Measurements from ENCODE around the gene CRB1. TPM values are rescaled to one million over a fixed set of nuclear protein-coding genes. Genes with fewer than 3 reads are reported as not detected.

The CRB1 gene
- total RNA-seq, 1 donor from 2014 or later: not detected

DNA sequence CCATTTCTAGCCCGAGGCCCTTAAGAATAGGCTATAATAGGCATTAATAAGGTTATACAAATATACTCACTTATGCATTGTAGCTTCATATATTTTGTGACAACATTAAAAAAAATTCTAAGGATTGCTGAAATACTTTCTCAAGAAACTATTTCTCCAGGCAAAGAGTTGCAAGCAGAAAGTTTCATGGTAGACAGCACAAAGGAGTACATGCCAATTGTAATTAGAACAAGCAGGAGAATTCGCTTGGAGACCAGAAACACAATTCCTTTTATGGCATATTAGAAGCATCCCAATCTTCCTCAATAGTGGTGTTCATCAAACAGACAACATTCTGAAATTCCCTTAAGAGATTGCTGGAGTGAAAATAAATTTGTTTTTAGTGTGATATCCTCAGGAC, 122.8 kb downstream of the CRB1 start:
- peaks cover 3% of the 10 kb centered on the region for H3K27me3 ChIP-seq (ENCODE audit: insufficient read depth, low read length)
- H3K4me1 Mint-ChIP-seq (ENCODE audit: low read depth, unreplicated experiment): peaks cover 5% of the 10 kb centered on the region
- no peaks in the 10 kb centered on the region for H3K27me3 Mint-ChIP-seq (ENCODE audit: low read depth, unreplicated experiment)
- no peak overlapping the region for H3K27ac Mint-ChIP-seq (ENCODE audit: unreplicated experiment)
- no peak overlapping the region for H3K27ac ChIP-seq (ENCODE audit: low read depth, low read length)
- H2AFZ ChIP-seq (ENCODE audit: low read depth, low read length): no peak overlapping the region
- H3K9me3 Mint-ChIP-seq (ENCODE audit: unreplicated experiment): no peaks in the 10 kb centered on the region
- no peaks in the 10 kb centered on the region for H3K9me3 ChIP-seq (ENCODE audit: insufficient read depth, low read depth, low read length)
- FAIRE-seq (no peak), DNase-seq (ENCODE audit: low read depth) (peak; percentile 21)
- TF ChIP-seq, protein P1, sequence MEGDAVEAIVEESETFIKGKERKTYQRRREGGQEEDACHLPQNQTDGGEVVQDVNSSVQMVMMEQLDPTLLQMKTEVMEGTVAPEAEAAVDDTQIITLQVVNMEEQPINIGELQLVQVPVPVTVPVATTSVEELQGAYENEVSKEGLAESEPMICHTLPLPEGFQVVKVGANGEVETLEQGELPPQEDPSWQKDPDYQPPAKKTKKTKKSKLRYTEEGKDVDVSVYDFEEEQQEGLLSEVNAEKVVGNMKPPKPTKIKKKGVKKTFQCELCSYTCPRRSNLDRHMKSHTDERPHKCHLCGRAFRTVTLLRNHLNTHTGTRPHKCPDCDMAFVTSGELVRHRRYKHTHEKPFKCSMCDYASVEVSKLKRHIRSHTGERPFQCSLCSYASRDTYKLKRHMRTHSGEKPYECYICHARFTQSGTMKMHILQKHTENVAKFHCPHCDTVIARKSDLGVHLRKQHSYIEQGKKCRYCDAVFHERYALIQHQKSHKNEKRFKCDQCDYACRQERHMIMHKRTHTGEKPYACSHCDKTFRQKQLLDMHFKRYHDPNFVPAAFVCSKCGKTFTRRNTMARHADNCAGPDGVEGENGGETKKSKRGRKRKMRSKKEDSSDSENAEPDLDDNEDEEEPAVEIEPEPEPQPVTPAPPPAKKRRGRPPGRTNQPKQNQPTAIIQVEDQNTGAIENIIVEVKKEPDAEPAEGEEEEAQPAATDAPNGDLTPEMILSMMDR (IDR thresholded peaks at IDR 0.05; ENCODE audit: insufficient read depth, low read depth, low read length): no peak
- TF ChIP-seq EZH2 (IDR thresholded peaks at IDR 0.05; ENCODE audit: insufficient read depth, low read length): no peak
- no peaks in the 10 kb centered on the region for H3K36me3 ChIP-seq (ENCODE audit: insufficient read depth, low read length)
- no peak overlapping the region for H3K4me2 ChIP-seq (ENCODE audit: low read length)
- no peaks in the 10 kb centered on the region for H3K36me3 Mint-ChIP-seq (ENCODE audit: low read depth, unreplicated experiment)
- H3K4me3 Mint-ChIP-seq (ENCODE audit: unreplicated experiment): no peak overlapping the region
- no peak overlapping the region for H3K4me3 ChIP-seq (ENCODE audit: insufficient read depth, low read depth, low read length)
- H3K79me2 ChIP-seq (ENCODE audit: insufficient read depth, low read length): no peaks in the 10 kb centered on the region
- H3K9ac ChIP-seq (ENCODE audit: low read length): no peak overlapping the region
- H3K4me1 ChIP-seq (ENCODE audit: insufficient read depth, low read length): no peaks in the 10 kb centered on the region
- no peaks in the 10 kb centered on the region for H4K20me1 ChIP-seq (ENCODE audit: insufficient read depth, low read length)

- TF ChIP-seq, protein P1 (IDR thresholded peaks at IDR 0.05; ENCODE audit: insufficient read depth, low read depth, low read length): no peak
- Histone ChIP-seq H3K27ac (ENCODE audit: low read depth, low read length) (no peak overlapping the region), H3K4me2 (ENCODE audit: low read length) (no peak overlapping the region), H3K9me3 (ENCODE audit: insufficient read depth, low read depth, low read length) (no peaks in the 10 kb centered on the region), H3K4me1 (ENCODE audit: insufficient read depth, low read length) (no peaks in the 10 kb centered on the region), H2AFZ (ENCODE audit: low read depth, low read length) (no peak overlapping the region), H3K27me3 (ENCODE audit: insufficient read depth, low read length) (peaks cover 3% of the 10 kb centered on the region), H3K4me3 (ENCODE audit: insufficient read depth, low read depth, low read length) (no peak overlapping the region), H3K36me3 (ENCODE audit: insufficient read depth, low read length) (no peaks in the 10 kb centered on the region), H4K20me1 (ENCODE audit: insufficient read depth, low read length) (no peaks in the 10 kb centered on the region), H3K79me2 (ENCODE audit: insufficient read depth, low read length) (no peaks in the 10 kb centered on the region), H3K9ac (ENCODE audit: low read length) (no peak overlapping the region)
- no peak overlapping the region for H3K27ac Mint-ChIP-seq (ENCODE audit: unreplicated experiment)
- no peaks in the 10 kb centered on the region for H3K9me3 Mint-ChIP-seq (ENCODE audit: unreplicated experiment)
- FAIRE-seq (no peak), DNase-seq (ENCODE audit: low read depth) (peak; percentile 26)
- no peaks in the 10 kb centered on the region for H3K36me3 Mint-ChIP-seq (ENCODE audit: low read depth, unreplicated experiment)
- no peak overlapping the region for H3K4me3 Mint-ChIP-seq (ENCODE audit: unreplicated experiment)
- H3K27me3 Mint-ChIP-seq (ENCODE audit: low read depth, unreplicated experiment): no peaks in the 10 kb centered on the region
- H3K4me1 Mint-ChIP-seq (ENCODE audit: low read depth, unreplicated experiment): peaks cover 5% of the 10 kb centered on the region
Observed at GRCh38 chr1:197391303-197392226, 123.5 kb downstream of the CRB1 start.

DNA sequence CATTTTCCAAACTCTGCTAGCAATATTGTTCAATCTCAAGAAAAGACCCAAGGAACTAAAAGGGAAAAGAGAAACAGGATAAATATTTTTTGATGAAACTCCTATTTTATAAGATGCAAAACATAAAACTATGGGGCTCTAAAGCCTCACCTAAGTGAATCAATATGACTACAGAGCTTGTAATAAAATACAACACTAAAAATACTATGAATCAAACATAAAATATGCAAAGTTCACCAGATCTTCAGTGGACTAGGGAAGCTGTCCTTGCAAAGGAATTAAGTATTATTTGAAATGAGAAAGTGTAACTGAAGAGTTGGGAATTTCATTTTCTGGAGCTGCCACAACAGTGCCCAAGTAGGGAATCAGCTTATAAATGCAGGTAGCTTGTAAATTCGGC, 124.5 kb downstream of the CRB1 start:
- Histone ChIP-seq H3K79me2 (ENCODE audit: insufficient read depth, low read length) (no peaks in the 10 kb centered on the region), H3K4me1 (ENCODE audit: insufficient read depth, low read length) (no peaks in the 10 kb centered on the region), H2AFZ (ENCODE audit: low read depth, low read length) (no peak overlapping the region), H3K27me3 (ENCODE audit: insufficient read depth, low read length) (no peaks in the 10 kb centered on the region), H3K4me3 (ENCODE audit: insufficient read depth, low read depth, low read length) (no peak overlapping the region), H3K36me3 (ENCODE audit: insufficient read depth, low read length) (no peaks in the 10 kb centered on the region), H3K27ac (ENCODE audit: low read depth, low read length) (no peak overlapping the region), H4K20me1 (ENCODE audit: insufficient read depth, low read length) (no peaks in the 10 kb centered on the region), H3K4me2 (ENCODE audit: low read length) (no peak overlapping the region), H3K9ac (ENCODE audit: low read length) (no peak overlapping the region), H3K9me3 (ENCODE audit: insufficient read depth, low read depth, low read length) (no peaks in the 10 kb centered on the region)
- TF ChIP-seq, protein P1 (IDR thresholded peaks at IDR 0.05; ENCODE audit: insufficient read depth, low read depth, low read length): no peak
- no peak for TF ChIP-seq EZH2 (IDR thresholded peaks at IDR 0.05; ENCODE audit: insufficient read depth, low read length)
- Mint-ChIP-seq H3K4me1 (ENCODE audit: low read depth, unreplicated experiment) (peaks cover 5% of the 10 kb centered on the region), H3K9me3 (ENCODE audit: unreplicated experiment) (no peaks in the 10 kb centered on the region), H3K36me3 (ENCODE audit: low read depth, unreplicated experiment) (no peaks in the 10 kb centered on the region), H3K27me3 (ENCODE audit: low read depth, unreplicated experiment) (no peaks in the 10 kb centered on the region), H3K4me3 (ENCODE audit: unreplicated experiment) (no peak overlapping the region), H3K27ac (ENCODE audit: unreplicated experiment) (no peak overlapping the region)
- FAIRE-seq (no peak), DNase-seq (ENCODE audit: low read depth) (no peak)

All from astrocyte (in vitro differentiated cells and primary cell).